ENCODE data around the gene PPP1R9A.

Gene PPP1R9A

DNA sequence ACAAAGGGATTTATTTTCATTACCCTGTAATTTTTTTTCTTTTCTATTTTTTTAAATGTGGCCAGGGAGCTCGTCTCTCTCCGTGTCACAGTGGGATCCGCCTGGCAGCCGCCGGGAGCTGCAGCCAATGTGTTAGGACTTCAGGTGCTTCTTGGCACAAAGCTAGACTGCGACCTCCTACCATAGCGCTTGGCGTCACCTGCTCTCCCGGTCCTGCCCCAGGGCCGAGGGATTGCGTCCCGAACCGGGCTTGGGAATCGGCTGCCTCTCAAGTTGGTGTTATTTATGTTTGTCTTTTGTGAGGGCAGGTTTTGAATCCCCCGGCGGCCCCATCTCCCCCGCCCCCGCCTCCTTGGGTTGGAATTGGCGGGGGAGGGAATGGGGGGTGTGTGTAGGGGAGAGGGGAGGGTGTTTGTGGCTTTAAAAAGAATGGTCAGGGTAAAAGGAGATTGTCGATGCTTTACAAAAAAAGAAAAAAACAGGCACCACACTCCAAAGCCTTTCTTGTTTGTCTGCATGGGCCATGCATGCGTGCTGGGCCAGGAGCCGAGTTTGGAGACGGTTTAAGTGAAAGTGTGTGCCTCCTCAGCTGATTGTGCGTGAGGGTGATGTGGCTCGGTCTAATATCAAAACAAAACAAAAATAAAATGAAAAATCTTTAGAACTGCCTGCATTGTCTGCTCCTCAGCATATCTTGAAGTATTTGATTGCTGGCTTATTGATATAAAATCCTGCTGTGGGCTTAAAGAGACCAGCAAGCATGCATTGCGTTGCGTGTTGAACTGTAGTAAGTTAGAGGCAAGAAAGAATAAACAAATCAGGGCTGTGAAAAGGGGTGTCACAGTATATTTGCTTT, 1.2 kb downstream of the PPP1R9A start:
- DNase-seq (ENCODE audit: low read depth in 2 of 2, low spot score in 1 of 2): no peak

DNA sequence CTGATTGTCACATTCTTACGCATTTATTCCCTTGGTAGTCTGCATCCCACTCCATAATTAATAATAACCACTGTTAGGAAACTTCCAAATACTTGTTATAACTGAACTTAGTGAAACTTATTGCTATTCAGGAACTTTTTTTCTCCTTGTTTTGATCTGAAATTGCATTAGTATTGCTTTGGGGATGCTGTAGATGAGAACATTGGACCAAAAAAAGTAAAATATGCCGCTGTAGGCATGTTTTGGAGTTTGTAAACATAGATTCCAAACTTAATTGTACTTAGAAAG, 1.7 kb downstream of the PPP1R9A start:
- no peak for DNase-seq (ENCODE audit: low read depth in 2 of 2, low spot score in 1 of 2)

DNA sequence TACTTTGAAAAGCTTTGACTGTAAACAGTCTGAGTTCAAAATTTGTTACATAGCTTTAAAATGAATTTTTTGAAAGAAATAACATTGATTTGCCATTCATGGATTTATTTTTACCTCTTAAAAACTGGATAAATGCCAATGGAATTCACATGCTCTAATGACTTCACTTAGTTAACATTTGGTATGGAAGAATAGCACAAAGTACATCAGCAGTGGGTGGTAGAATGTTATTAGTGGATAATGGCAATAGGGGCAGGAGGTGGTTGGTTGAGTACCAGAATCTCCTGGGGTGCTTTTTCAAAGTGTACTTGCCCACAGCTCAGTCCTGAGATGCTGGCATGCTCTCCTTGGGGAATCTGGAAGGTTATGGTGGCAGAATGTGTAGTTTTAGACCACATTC, 4.7 kb downstream of the PPP1R9A start:
- no peak for DNase-seq (ENCODE audit: low read depth in 2 of 2, low spot score in 1 of 2)

DNA sequence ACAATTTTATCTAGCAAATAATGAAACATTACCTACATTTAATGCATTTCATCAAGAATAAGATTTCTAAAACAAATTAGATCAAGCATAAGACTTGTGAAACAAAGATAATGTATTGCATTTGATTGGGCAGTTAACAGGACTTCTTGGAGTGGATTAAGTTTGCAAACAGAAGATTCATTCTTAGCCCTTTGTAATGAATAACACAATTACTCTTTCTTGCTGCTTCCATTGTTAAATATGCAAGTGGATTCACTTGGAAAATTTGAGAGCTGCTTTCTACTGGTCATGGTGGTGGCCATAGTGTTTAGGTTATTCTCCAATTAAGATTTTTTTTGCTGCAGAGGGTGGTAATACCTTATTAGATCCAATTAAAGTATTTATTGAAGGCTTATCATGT, 6.0 kb downstream of the PPP1R9A start:
- no peak for DNase-seq (ENCODE audit: low read depth in 2 of 2, low spot score in 1 of 2)

DNA sequence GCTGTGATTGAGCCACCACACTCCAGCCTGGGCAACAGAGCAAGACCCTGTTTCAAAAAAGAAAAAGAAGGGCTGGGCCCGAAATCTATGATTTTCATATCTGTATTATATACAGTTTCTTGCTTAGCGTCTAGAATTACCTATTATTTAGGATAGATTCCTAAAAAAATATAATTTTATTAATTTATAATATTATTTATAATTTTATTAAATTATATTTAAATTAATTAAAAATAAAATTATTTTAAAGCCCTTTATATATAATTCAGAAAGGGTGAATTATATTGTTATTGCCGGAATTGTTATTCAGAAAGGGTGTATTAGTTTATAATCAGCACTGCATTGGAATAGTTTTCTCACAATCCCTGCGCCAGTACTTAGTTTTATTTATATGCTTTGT, 14.5 kb downstream of the PPP1R9A start:
- no peak for DNase-seq (ENCODE audit: low read depth in 2 of 2, low spot score in 1 of 2)

DNA sequence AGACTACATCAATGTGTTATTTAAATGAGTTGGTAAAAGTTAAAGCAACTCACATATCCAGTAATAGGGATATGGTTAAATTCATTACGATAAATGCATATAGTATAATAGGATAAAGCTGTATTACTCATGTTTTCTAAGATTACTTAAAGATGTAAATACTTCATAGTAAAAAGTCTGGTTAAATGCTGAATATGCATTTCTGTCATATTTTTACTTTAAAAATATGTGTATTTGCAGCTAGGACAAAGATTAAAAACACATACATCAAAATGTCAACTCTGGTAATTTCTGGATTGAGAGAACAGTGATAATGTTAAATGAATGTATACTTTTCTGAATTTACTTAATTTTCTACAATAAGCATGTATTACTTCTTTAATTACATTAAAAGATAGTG, 15.1 kb downstream of the PPP1R9A start:
- DNase-seq (ENCODE audit: low read depth in 2 of 2, low spot score in 1 of 2): no peak

DNA sequence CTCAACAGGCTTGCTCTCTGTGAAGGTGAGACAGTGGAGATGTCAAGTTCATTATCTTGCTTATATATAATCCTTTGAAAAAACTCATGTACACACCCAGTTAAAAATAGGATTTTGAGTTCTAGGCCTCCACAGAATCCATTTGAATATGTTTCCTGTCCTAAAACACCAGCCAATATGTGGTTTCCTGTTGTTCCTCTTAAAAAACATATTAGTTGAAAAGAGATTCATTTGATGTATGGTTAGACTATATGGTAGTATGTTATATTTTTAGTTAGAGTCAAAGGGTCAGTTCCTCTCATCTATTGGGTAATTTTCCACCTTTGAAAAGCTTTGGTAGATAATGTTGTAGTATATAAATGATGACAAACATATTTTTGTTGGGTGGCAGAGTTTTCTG, 16.0 kb downstream of the PPP1R9A start:
- DNase-seq (ENCODE audit: low read depth in 2 of 2, low spot score in 1 of 2): no peak

DNA sequence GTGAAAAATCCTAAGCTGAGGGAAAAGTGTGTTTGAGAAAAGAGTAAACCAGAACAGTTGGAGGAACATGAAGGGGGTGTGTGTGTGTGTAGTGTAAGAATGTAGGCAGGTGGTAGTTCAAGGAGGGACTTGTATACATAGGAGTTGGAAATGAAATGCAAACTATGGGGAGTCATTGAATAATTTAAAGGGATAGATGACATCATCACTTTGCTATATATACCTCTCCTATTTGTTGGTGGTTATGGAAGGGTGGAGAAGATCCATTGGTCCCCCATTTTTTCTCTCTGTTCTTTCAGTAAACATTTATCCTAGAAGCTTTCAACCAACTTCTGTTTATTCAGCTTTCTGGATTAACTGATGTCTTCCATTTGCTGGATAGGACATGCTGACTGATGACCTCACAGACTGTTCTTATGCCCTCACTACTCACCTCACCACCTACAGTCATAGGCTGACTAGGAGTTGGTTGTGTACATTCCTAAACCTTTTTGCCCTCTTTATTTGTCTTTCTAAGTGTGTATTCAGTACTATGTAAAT, 20.8 kb downstream of the PPP1R9A start:
- no peak for DNase-seq (ENCODE audit: low read depth in 2 of 2, low spot score in 1 of 2)

DNA sequence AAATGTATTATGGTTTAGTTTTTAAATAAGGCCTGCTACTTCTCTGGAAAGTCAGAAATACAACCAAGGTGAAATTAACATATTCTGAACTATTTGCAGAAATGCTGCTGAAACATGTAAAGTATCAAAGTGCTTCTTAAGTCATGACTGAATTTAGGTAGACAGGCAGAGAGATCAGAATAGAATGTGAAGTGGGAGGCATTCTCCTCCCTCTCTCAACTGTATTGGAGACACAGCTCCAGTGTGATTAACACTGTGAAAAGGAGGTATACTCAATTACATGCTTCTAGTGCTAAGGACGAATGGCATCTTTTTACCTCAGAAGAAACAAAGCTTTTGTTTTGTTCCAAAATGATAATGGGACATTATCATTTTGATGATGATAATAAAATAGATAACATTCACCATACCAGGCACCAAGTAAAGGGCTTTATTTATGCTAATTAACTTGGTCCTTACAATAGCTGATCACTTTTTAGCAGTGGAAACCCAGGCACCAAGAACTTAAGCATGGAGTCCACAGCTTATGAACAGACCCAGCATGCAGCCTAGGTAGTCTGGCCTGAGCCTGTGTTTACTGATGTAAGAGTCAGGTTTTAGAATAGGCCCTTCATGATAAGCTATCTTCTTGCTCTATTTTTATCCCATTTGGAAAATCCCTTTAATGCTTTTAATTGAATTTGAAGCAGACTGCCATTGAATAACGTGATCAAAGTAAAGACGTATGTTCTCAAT, 26.0 kb downstream of the PPP1R9A start:
- no peak for DNase-seq (ENCODE audit: low read depth in 2 of 2, low spot score in 1 of 2)

DNA sequence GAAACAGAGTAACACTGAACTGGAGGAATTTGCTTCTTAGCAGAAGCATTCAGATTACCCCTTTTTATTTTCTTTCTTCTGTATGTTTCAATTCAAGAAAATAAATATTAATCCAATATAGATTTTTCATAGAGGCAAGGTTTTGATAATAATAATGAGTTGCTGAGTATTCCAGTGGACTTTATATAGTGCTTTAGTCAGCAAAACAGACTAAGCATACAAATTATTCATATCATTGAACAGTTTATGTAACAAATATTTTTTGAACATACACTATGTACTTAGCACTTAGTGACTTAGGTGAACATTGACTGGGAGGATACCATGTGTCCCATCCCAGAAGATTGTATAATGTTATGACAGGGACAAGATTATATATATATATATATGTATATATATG, 32.0 kb downstream of the PPP1R9A start:
- no peak for DNase-seq (ENCODE audit: low read depth in 2 of 2, low spot score in 1 of 2)

DNA sequence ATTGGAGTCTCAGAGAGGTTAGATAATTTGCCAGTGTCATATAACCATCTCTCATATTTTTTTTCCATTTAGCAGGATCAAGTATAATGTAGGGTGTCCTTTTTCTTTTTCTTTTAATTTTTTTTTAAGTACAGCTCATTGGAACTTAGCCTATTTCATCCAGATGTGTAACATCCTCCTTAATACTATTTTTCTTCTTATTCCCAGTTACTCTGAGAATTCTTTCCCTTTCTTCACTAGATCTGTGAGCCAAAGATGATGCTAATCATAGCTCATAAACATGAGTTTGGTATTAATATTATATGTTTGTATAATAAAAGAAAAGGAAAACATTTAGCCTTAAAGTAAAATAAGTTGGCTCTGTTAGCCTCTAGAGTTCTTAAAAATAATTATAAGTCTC, 32.8 kb downstream of the PPP1R9A start:
- DNase-seq (ENCODE audit: low read depth in 2 of 2, low spot score in 1 of 2): no peak

DNA sequence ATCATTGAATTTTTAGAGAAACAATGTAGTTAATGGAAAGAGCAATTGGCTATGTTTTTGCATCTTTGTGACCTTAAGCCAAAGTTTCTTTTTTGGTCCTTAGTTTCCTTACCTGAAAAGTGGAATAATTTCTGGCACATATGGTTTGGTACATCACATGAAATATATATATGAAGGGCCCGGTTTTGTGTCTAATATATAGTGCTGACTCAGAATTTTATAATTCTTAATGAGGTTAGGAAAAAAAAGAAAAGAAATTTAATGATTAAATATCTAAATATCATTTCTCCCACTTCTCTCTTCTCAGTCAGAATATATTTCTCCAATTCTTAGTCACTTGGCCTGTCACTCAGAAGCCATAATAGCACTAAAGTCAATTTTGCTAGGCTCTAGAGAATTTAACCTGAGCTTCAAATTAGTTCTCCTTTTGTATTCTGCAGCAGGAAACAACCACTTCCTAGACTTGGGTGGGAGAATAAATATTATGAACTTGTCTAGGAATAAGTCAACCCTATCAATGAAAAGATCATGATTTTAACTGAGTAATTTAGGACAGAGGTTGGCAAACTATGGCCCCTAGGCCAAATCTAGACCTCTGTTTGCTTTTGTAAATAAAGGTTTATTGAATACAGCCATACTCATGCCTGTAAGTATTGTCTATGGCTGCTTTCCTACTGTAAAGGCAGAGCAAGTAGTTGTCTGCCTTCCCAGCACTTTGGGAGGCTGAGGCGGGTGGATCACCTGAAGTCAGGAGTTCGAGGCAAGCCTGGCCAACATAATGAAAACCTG, 34.6 kb downstream of the PPP1R9A start:
- DNase-seq (ENCODE audit: low read depth in 2 of 2, low spot score in 1 of 2): no peak

DNA sequence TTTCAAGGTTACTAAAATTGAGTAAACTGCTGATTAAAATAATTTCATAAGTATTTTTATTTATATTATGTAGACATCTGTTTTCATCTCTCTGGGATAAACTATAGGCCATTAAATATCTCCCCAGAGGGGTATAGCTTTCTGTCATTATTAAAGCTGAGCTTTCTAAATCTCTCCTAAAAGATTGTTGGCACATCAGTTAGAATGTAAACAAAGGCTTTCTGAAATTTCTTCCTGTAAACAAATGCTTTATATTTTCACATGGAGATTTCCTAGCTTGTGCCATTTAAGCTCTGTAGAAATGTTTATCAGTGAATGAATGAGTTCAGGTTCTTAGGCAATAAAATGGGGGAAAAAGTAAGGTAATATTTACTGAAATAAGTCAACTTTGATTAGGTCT, 35.7 kb downstream of the PPP1R9A start:
- no peak for DNase-seq (ENCODE audit: low read depth in 2 of 2, low spot score in 1 of 2)

DNA sequence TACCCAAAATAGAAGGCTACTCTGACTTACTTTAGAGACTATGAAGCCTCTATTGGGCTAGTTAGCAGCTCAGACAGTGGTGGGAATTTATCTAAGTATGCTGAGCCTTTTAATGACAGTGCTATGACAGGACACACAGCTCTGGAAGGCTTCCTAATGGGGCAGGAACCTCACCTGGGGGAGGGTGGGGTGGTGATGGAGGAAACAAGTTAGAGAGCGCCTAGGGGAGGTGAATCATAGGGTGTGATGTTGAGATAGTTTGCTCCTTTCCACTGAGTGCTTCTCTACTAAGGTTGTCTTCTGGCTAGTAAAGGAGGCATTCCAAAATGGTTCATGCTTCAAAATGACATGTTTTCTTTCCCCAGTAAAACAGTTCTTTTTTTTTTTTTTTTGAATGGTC, 42.1 kb downstream of the PPP1R9A start:
- DNase-seq (ENCODE audit: low read depth in 2 of 2, low spot score in 1 of 2): no peak

DNA sequence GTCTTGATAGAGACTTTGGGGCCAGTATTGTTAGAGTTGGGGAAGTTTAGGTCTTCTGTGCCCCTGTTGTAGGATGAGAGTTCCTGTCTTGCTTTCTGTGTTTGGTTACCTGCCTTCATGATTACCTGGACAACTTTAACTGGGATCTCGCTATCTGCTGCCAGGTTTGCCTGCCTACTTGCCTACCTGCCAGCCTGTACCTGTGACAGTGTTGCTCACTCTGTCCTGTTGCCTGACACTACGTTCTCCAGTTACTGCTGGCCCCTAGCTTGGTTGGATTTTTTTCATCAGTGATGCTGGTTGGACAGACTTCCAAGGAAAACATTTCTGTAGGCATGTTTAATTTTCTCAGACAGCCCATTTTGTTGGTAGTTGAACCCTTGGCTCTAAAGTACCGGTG, 48.4 kb downstream of the PPP1R9A start:
- DNase-seq (ENCODE audit: low read depth in 2 of 2, low spot score in 1 of 2): no peak

DNA sequence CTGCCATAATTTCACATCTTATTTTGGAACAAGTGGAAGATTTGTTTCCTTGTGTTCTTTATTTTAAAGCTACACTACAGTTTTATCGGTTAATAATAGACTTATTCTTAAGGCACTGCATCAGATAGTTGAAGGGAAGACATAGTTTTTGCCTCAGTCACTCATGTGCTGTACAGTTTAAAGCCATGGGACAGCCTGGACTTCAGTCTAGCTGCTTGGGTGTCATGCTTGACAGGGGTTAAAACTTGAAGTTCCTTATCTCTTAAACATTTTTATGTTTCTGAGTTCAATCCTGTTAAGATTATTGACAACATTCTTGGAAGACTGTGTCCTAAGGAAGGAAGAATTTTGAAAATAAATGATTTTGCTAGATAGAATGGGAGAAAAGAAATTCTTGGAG, 49.7 kb downstream of the PPP1R9A start:
- no peak for DNase-seq (ENCODE audit: low read depth in 2 of 2, low spot score in 1 of 2)

DNA sequence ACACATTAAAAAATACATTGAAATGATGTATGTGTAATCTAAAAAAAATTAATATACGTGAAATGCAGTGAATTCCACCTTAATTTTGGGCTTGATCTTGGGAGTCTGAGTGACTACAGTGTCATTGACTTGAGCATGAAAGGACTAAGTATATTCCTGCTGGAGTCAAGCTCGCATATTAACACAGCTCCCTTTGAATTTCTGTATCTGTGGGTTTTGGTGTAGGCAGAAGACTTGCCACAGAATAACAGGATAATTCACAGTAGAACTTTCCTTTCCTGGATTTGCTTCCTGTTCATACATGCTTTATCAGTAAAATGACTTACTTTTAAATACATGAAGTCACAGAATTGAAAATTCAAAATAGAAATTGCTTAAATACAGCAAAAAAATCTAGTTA, 55.3 kb downstream of the PPP1R9A start:
- no peak for DNase-seq (ENCODE audit: low read depth in 2 of 2, low spot score in 1 of 2)

DNA sequence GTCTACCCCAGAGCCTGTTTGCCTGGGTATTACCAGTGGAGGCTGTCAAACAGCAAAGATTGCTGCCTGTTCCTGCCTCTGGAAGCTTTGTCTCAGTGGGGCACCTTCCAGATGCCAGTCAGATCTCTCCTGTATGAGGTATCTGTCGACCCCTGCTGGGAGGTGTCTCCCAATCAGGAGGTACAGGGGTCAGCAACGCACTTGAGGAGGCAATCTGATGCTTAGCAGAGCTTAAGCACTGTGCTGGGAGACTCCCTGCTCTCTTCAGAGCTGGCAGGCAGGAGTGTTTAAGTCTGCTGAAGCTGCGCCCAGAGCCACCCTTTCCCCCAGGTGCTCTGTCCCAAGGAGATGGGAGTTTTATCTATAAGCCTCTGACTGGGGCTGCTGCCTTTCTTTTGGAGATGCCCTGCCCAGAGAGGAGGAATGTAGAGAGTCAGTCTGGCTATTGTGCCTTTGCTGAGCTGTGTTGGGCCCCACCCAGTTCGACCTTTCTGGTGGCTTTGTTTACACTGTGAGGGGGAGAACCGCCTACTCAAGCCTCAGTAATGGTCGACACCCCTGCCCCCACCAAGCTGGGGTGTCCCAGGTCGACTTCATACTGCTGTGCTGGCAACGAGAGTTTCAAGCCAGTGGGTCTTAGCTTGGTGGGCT, 62.2 kb downstream of the PPP1R9A start:
- no peak for DNase-seq (ENCODE audit: low read depth in 2 of 2, low spot score in 1 of 2)

DNA sequence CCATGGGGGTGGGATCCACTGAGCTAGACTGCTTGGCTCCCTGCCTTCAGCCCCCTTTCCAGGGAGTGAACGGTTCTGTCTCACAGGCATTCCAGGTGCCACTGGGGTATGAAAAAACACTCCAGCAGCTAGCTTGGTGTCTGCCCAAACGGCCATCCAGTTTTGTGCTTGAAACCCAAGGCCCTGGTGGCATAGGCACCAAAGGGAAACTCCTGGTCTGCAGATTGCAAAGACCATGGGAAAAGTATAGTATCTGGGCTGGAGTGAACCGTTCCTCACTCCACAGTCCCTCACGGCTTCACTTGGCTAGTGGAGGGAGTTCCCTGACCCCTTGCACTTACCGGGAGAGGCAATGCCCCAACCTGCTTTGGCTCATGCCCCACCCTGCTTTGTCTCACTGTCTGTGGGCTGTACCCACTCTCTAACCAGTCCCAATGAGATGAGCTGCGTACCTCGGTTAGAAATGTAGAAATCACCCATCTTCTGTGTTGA, 62.7 kb downstream of the PPP1R9A start:
- no peak for DNase-seq (ENCODE audit: low read depth in 2 of 2, low spot score in 1 of 2)

DNA sequence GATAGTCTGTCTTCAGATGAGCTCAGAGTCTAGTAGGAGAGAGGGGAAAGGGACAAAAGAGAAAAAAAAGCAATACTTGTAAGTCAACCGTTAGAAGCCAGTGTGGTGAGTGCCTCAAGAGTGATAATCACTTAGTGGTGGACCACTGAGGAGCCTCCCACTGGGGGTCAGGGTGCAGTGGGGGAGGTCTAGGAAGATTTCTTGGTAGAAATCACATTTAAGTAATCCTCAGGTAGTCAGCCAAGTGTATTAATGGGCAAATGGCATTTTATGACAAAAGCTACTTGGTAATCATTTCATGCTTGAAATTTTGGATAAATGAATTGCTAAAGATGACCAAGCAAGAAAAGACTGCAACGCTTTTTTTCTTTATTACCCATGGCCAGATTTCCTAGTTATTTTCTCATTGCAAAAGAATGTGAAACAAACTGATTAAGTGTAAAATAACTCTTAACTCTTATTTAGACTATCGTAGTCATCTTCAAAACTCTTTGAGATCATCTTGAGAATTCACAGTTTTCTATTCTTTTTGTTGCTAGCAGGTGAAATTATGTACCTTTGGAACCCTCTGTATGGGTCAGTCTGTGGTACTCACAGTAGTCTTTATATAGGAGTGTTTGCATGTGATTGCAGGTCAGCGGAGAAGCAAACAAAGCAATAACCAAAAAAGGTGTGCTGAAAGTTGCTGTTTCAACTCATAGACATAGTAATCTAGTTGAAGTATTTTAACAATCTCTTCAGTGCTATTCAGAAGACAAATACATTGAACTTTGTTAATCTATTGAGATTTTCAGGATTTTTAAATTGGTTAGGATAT, 63.9 kb downstream of the PPP1R9A start:
- DNase-seq (ENCODE audit: low read depth in 2 of 2, low spot score in 1 of 2): no peak
